ENCODE data around the gene CDYL2.

- TF ChIP-seq POLR2A (IDR thresholded peaks at IDR 0.05) (no peak), CTCF (IDR thresholded peaks at IDR 0.05 in 4 of 5, conservative IDR thresholded peaks at IDR 0.05 in 1 of 5) (no peak)
These were observed 27.5 kb downstream of the CDYL2 start for GRCh38 chr16:80776856-80777255.
